Measurements from ENCODE around the gene PRPSAP1.
A peak's percentile ranks its signal among the peaks of the same experiment; 100 is the strongest.

GRCh38 chr17:76368545-76368944, 14.8 kb upstream of the PRPSAP1 start:
- TF ChIP-seq POLR2AphosphoS5 (IDR thresholded peaks at IDR 0.05; ENCODE audit: low read depth, low read length) (peak; percentile 47; the same call in 1 of the 2 replicates), FOSL2 (IDR thresholded peaks at IDR 0.05; ENCODE audit: borderline replicate concordance, low read depth) (no peak)
- TF ChIP-seq, protein P1, sequence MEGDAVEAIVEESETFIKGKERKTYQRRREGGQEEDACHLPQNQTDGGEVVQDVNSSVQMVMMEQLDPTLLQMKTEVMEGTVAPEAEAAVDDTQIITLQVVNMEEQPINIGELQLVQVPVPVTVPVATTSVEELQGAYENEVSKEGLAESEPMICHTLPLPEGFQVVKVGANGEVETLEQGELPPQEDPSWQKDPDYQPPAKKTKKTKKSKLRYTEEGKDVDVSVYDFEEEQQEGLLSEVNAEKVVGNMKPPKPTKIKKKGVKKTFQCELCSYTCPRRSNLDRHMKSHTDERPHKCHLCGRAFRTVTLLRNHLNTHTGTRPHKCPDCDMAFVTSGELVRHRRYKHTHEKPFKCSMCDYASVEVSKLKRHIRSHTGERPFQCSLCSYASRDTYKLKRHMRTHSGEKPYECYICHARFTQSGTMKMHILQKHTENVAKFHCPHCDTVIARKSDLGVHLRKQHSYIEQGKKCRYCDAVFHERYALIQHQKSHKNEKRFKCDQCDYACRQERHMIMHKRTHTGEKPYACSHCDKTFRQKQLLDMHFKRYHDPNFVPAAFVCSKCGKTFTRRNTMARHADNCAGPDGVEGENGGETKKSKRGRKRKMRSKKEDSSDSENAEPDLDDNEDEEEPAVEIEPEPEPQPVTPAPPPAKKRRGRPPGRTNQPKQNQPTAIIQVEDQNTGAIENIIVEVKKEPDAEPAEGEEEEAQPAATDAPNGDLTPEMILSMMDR (IDR thresholded peaks at IDR 0.05), result peak; percentile 19; the same call in 1 of the 2 replicates

Data from SK-N-SH (cell line).